ENCODE data around the gene NAV2.

NAV2 gene

DNA sequence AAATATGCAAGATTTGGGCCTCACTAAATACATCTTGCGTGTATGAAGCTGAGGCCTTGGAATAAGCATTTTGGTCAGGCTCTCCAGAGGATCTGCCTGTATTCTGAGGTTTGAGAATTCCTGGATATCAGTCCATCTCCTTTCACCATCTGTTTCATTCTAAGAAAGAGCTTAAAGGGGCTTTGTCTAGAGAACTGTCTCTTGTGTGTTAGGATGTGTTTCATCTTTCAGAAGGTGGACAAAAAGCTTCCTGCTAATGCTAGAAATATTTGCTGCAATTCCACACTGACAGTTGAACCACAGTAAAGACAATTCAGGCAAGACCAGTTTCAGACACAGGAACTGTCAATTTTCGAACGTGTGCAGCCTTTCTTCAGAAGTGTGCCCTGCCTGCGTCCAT is 262.2 kb downstream of the NAV2 start:
- DNase-seq (ENCODE audit: low read depth), result no peak

DNA sequence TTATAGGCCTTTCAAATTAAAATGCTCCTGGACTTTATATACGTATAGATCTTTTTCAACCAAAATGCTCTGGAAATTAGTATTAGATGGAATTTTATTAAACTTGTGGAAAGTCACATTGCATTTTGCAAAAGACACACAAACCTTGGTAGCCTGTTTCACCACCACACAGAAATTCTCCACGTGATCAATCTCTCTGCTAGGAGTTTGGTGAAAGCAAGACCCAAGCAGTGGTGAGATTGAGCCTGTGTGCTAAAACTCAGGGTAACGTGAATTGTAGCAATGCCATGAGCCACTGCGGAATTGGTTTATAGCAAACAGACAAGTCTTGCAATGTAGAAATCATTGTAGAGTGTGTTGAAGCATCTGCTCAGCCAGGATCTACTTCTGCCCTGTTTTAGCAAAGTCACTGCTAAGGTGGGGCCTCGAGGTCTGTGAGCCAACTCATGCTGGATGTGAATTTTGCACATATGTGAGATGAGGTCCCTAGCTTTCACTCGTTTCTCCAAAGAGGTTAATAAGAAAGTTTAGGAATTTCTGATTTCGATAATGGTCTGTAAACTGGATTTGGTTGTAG is 262.9 kb downstream of the NAV2 start:
- no peak for DNase-seq (ENCODE audit: low read depth)

DNA sequence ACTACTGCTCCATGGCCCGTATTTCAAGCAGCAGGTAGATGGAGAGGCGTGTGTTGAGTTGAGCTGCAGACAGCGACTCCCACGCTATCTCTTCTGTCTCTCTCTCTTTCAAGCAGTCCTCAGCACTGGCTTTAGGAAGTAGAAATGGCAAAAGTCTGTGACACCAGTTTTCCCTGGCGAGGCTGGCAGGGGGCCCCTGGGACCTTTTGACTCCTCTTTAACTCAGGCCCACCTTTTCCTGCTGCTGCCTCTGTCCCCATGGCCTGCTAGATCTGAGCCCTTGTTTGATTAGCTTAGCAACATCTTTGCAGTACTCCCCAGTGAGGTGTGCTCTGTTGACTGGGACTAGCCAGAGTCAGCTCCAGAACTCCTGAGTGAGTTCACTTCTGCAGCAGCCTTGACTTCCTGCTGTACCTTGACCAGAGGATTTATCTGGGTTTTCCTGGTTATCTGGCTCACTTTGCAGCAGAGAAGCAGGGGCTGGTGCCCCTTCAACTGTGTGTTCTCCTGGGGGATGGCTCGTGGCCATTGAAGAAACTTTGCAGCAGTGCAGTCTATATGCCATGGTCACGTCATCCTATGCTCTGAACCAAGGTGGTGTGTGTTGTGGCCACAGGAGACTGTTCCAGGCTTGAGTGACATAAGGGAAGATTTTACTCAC is 263.8 kb downstream of the NAV2 start:
- DNase-seq (ENCODE audit: low read depth), result no peak

DNA sequence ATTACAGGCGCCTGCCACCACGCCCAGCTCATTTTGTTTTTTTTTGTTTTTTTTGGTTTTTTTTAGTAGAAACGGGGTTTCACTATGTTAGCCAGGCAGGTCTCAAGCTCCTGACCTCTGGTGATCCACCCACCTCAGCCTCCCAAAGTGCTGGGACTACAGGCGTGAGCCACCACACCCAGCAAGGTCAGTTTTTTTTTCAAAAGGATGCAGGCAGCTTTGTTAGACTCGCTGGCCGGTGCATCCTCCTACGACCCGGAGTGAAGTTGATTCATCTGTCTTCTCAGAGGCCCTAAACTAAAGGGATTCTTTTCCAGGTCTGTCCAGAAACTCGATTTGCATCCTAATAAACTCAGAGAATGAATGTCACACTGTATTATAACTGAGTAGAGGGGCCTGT is 265.3 kb downstream of the NAV2 start:
- DNase-seq (ENCODE audit: low read depth), result no peak

DNA sequence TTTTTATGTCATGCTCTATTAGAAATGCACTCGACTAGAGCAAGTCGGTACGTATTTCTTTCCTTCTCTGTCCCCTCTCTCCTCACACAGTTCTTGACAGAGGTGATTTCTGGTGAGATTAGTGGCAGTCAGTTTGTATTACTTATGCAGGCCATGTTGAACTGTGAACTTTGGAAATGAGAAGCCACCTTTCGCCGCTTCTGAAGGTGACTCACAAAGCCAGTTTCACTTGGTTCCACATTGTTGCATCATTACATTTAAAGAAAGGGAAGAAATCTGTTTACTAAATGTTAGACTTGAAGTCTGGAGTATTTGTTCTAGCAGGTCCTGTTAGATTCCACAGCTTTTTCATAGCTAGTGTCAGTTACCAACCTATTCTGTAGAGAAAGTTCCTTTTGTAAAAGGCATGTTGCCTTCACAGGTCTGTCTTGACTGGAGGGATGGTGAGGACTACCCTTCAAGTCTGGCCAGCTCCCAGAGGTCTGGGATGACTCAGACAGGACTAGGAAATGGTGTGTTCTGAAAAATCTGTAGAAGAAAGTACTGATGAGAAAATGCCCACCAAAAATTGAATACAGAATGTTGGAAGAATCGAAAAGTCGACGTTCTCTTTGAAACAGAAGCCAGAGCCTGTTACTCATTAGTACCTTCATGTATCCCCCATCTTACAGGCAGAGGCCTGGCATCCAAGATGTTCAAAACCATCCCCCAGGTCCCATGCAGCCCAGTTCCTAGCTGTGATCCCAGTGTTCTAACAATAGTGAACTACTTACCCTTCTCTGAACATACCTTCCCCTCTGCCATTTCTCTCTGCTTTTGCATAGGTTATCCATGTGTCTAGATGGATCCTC is 266.3 kb downstream of the NAV2 start:
- DNase-seq (ENCODE audit: low read depth), result no peak

DNA sequence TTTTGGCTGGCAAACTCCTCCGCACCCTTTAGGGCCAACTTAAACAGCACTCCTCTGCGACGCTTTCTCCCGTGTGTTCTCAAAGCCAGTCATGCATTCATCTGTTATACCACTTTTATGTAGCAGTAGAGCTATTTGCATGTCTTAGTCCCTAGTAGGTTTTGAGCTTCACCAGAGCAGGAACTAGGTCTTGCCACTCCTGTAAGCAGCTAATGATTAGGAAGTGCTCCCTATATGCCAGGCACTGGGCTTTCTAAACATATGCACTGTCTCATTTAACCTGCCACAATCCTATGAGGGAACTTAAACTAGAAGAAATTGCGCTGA is 266.8 kb downstream of the NAV2 start:
- DNase-seq (ENCODE audit: low read depth), result no peak

DNA sequence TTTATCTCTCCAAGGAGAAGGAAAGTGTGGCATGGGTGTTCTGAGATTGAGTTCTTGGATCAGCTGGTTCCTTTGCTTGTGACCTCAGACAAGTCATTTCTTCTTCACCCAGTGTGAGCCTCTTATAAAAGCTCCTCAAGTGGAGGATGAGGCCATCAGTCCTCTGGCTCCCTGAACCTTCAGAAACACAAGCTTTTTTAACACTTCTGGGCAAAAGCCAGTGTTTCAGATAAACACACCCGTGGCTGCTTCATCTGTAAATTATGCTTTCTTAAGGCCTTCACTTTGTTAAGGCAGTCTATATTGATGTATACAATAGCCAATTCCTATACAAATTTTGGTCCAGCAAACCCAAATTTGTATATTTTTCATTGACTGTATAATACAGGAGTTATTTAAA is 267.8 kb downstream of the NAV2 start:
- DNase-seq (ENCODE audit: low read depth), result no peak

DNA sequence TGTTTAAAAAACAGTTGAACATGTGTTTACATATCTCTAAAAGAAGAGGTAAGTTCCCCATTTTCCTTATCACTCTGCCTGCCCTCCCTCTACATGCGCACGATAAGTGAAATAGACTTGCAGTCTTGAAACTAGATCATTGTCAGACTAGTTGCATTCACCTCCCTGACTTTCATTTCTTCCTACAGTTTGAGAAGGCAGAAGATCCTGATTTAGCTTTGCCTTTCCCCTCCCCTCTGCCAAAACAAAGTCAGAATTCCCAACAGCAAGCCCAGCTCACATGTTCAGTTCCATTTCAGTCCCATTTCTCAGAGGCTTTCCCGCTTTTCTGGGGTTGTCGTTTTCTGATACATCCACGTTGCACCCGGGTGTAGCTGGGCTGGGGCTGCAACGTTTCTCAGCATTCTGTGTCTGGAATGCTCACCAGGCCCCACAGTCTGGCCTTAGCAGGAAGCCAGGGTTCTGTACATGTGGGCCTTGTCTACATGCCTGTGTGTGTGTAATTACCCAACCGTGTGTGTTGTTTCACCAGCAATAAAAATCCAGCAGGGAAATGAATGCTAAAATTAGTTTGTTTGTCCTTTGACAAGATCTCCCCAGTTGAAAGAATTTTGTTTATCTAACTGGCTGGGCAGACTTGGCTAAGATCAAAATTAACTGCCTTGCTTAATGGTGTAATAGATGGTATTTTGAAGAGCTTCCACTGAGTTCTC is 268.5 kb downstream of the NAV2 start:
- no peak for DNase-seq (ENCODE audit: low read depth)

DNA sequence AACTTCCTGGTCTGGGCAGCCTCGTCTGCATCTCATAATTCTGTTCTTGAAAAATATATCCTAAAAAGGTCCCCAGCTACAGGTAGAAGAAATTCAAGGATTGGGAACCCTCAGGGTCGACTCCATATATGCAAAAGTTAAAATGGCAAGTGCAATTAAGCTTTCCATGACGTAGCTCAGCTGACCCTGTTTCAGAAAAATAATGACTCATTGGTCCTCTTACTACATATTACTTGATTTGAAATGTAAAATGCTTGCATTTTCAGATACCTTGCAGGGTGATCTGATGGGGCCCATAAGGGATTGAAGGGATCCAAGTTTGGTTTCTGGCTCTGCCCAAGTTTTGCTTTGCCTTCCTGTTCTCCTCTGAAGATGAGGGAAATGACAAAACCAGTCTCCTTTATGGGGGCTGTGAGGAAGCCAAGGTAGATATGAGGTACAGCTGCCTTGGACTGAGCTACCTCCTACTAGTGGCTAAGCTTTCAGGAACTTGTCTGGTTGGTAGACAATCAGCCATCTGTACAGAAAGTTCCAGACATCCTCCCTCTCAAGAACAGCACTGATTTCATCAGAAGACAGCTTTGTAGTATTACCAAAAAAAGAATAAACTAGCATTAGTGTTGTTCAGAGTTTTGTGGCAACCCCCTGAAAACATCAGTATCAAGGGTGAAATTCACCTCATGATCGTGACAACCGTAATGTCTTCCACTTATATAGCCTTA is 270.3 kb downstream of the NAV2 start:
- no peak for DNase-seq (ENCODE audit: low read depth)

DNA sequence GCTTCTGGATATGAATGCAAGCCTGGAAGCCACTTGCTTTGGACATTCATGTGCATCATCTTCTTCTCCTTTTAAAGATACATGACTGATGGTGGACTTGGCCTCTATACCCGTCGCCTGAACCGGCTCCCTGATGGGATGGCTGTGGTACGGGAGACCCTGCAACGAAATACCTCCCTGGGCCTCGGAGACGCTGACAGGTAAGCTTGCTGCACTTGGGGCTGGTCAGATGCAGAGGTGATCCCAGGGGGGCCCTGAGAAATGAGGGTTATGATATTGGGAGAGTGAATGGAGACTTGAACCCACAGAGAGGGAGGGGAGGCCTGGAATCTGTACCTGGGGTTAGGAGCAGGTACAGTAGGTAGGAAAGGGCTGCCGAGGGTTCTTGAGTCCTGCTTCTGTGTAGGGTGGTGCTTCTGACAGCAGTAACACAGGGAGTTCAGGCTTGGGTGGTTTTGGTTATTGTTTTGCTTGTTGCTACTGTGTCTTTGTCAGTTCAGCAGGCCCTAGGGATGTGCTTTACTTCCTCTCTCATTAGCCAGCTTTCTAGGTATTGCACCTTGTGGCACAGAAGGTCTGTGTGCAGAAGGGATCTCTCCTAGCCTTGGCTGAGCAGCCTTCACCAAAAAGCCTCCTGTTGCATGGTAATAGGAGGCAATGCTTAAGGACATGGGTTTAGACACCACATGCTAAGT is 271.6 kb downstream of the NAV2 start:
- no peak for DNase-seq (ENCODE audit: low read depth)

DNA sequence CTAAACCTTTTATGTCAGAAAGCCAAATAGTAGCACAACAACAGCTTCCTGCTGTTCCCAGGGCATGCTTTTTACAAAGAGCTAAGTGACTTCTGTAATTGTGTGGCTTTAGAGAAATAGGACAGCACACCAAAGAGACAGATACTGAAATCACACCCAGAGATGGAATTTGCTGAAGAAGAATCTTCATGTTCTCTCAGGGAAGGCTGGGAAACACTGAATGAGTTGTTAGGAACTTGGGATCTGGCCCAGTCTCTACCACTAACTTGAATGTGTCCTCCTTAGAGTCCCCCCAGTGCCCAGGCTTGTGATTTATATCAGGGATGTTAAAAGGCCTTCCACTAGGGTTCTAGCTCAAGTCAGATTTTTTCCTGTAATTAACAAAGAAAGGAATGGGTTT is 272.5 kb downstream of the NAV2 start:
- DNase-seq (ENCODE audit: low read depth), result no peak

DNA sequence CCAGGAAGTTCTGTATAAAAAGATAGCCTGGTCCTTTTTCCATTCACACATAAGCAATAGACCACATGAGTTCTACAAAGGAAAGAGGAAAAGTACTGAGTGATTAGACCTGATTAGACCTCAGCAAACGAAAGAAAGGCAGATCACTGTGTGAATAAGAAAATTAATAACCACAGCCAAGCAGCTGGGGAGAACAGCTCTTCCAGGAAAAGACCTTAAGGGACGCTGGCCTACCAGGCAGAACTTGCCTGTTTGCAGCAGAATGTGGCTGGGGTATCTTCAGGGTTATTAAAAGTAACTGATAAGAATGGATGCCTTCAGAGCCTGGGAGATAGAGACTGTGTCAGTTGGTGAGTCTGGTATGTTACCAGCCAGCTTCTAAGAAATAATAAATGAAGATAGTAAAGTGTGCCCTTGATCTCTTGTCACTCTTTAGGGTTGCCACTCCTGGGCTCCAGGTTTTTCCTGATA is 274.7 kb downstream of the NAV2 start:
- no peak for DNase-seq (ENCODE audit: low read depth)

DNA sequence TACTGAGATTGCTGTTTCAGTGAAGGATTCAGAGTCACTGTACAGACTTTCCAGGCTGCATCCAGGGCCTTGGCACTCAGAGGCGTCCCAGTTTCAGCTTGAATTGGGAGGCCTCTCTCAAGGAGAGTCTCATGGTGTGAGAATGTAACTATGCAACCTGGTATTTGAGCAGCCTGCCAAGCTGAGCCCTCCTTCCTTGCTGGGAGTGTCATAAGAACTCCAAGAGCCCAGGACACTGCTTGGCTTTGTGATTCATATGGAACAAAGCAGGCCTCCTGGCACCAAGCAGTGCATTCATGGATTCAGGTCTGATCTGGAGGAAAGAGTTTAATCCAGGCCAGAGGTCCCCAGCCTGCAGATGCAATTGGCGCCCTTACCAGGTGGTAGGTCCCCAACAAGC is 276.0 kb downstream of the NAV2 start:
- no peak for DNase-seq (ENCODE audit: low read depth)

DNA sequence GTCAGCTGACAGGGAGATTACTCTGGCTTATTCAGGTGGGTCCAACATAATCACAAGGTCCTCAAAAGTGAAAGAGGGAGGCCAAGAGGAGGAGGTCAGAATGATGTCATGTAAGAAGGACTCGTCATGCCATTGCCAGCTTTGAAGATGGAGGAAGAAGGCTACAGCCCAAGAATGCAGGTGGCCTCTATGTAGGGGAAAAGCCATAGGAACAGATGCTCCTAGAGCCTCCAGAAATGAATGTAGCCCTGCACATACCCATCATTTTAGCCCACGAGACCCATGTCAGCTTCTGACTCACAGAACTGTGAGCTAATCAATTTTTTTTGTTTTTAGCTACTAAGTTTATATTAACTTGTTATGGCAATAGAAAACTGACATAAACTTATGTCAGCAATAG is 276.6 kb downstream of the NAV2 start:
- no peak for DNase-seq (ENCODE audit: low read depth)

DNA sequence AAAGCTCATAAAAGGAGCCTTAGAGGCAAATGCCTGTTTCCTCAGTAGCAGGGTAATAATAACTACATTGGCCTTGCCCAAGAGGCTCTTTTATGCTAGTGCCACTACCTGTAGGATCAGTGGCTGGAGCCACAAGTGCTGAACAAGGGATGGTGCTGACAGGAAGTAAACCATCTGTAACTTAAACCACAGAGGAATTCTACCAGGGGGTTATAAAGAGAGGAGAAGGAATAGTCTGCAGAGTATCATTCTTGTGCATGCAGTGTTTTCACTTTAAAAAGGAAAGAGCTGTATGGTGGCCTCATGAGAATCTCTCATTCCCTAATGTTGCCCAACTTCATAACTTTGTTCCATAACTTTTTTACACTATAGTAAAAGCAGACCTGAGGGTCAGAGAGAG is 279.5 kb downstream of the NAV2 start:
- DNase-seq (ENCODE audit: low read depth), result no peak

DNA sequence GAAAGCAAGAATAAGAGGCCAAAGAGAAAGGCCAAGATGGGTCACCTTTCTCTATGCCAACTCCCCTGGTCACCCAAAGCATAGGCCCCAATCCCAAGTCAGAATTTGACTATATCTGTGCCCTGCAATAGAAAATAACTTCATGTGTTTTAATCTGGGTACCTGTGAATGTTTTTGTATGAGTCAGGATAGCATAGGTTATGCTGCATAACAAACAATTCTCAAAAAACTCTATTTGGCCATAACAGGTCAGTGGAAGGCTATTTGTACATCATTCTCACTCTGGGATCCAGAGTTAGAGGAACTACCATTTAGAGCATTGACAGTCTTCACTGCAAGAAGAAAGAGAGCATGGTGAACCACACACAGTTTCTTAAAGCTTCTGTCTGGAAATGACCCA is 280.4 kb downstream of the NAV2 start:
- DNase-seq (ENCODE audit: low read depth), result no peak

DNA sequence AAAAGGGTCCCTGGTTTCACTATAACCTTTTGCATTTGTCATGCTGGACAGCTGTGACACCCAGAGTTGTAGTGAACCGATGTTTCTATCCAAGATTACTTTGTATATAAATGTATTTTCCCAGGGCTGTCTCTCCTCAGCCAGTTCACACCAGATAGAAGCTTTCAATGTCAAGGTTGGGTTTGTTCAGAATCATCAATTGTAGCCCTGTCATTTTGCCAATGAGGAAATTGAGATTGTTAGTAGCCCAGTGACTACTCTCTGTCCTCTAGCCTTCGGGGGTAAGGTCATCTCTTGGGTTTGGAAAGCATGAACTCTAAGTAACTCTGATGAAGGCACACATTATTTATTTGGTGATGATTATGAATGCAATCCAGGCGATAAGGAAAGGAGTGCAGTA is 282.0 kb downstream of the NAV2 start:
- no peak for DNase-seq (ENCODE audit: low read depth)

DNA sequence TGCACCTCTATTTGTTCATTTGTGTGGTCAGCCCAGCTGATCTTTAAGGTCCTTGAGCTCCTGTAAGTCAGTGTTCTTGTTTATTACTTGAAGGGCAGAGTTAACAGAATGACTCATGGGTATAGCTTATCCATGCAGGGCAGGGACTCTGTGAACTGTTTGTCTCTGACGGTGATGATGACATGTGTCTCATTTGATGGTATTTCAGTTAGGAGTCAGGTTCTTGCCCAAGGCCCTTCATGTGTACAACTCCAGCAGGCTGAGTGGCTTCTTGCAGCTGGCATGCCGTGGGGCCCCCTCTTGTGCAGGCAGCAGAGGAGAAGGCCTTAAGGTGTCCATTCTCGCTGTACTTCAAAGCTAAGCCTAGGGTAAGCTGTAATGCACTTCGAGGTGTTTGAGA is 282.5 kb downstream of the NAV2 start:
- DNase-seq (ENCODE audit: low read depth), result no peak

DNA sequence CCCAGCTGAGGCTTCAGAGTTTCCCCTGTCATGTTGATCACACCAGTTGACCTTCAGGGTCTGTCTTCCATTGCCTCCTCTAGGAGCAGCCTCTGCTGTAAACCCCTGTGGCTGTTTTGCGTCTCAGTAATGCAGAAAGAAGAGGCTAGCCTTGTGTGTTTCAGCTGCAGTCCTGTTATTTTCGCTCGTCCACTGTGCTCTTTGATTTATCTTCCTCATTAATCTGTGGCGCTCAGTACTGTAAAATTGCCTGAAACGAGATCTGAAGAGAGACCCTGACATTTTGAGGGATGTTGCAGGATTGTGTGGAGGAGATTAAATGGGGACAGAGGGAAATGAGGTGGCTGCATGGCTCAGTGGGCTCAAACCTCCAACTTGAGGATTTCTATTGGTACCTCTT is 283.9 kb downstream of the NAV2 start:
- DNase-seq (ENCODE audit: low read depth), result no peak

DNA sequence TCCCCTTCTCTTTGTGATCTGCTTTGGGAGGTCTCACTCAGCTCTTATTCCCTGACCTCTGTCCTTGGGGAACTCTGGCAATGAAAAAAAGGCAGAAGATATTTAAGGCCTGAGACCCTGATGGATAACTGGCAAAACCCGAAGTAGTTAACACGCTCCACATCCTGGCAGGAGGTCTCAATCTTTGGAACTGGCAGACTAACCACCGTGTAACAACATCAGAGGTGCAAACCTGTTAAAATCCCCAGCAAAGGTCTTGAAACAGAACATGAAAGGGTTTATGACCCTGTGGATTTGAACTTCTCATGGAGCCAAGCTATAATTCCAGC is 287.3 kb downstream of the NAV2 start:
- no peak for DNase-seq (ENCODE audit: low read depth)

DNA sequence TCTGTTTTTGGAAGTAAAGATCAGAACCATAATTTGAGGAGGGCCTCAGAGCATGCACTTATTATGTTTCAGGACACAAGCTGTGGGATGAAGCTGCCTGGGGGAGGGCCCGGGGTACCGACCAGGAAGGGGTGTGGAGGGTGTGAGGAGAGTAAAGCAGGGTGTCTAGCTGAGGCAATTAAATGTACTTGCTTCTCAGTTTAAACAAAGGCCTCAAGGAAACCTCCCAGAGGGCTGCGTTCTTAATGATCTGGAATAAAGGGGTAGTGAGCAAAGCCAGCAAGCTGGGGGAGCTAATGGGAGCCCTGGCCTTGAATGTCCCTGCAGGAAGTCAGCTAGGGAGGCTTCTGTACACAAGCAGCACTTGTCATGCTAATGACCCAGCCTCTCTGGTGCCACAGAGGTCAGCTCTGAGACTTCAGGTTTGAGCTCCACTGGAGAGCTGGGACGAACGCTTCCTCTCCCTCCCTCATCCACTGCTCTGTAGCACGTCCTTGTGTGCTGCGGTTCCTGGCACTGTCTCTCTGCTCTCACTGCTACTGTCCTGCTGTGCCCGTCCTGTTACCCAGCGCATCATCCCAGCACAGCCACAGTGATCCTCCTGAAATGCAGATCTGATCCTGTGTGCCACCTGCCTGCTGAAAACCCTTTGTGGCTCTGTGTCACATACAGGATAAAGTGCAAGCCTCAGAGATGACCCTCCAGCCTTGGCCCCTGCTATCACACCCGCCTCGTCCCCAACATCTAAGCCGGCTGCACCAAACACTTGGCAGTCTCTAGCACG is 287.9 kb downstream of the NAV2 start:
- no peak for DNase-seq (ENCODE audit: low read depth)

Data from T follicular helper cell (primary cell).